ENCODE data around the gene UST.
"Not testable (repeated sequence)": the region's sequence is repeated elsewhere in the genome, so short reads cannot be mapped to it uniquely, and the experiment has no call there.

Gene UST

GRCh38 chr6:148959008-148959407 lies 212.2 kb downstream of the UST start:
- no peak for DNase-seq

GRCh38 chr6:148959501-148959900 lies 212.7 kb downstream of the UST start:
- DNase-seq = no peak

GRCh38 chr6:148962854-148963515 lies 216.2 kb downstream of the UST start:
- no peak for DNase-seq

GRCh38 chr6:148963738-148964137 lies 216.9 kb downstream of the UST start:
- DNase-seq = no peak

- DNase-seq = no peak
Measured at GRCh38 chr6:148964467-148964866, 217.6 kb downstream of the UST start.

- DNase-seq = no peak
Measured at GRCh38 chr6:148965287-148965686, 218.5 kb downstream of the UST start.

GRCh38 chr6:148967011-148967520 lies 220.2 kb downstream of the UST start:
- no peak for DNase-seq

- no peak for DNase-seq
Measured at GRCh38 chr6:148967541-148967956, 220.7 kb downstream of the UST start.

- DNase-seq = no peak
Measured at GRCh38 chr6:148968771-148969602, 222.2 kb downstream of the UST start.

- DNase-seq = no peak
Measured at GRCh38 chr6:148969603-148970061, 222.8 kb downstream of the UST start.

GRCh38 chr6:148971031-148971927 lies 224.4 kb downstream of the UST start:
- no peak for DNase-seq

GRCh38 chr6:148972481-148972880 lies 225.7 kb downstream of the UST start:
- DNase-seq = peak; percentile 93

- no peak for DNase-seq
Measured at GRCh38 chr6:148973538-148974208, 226.8 kb downstream of the UST start.

- DNase-seq = no peak
Measured at GRCh38 chr6:148974351-148974750, 227.5 kb downstream of the UST start.

GRCh38 chr6:148978298-148978697 lies 231.5 kb downstream of the UST start:
- not testable (repeated sequence) for DNase-seq

GRCh38 chr6:148979014-148979901 lies 232.4 kb downstream of the UST start:
- DNase-seq = no peak

- DNase-seq = no peak
Measured at GRCh38 chr6:148980234-148980633, 233.4 kb downstream of the UST start.

- DNase-seq = no peak
Measured at GRCh38 chr6:148981515-148981914, 234.7 kb downstream of the UST start.

- no peak for DNase-seq
Measured at GRCh38 chr6:148983101-148983761, 236.4 kb downstream of the UST start.

- no peak for DNase-seq
Measured at GRCh38 chr6:148983966-148984365, 237.1 kb downstream of the UST start.
